TTC549 (cell line): ENCODE results near the gene FERMT3.
"Not testable (repeated sequence)": the region's sequence is repeated elsewhere in the genome, so short reads cannot be mapped to it uniquely, and the experiment has no call there.

Source experiments
- FAIRE-seq: peaks from 2 replicates; lab custom pipeline; 2012; peaks lifted over from hg19 to GRCh38; lab: Jason Lieb, UNC

Gene FERMT3

GRCh38 chr11:64235437-64236161 lies 29.1 kb downstream of the FERMT3 start:
- FAIRE-seq: no peak

GRCh38 chr11:64237484-64237951 lies 31.0 kb downstream of the FERMT3 start:
- FAIRE-seq: no peak

- no peak for FAIRE-seq
Observed at GRCh38 chr11:64238076-64238475, 31.6 kb downstream of the FERMT3 start.

GRCh38 chr11:64238999-64239398 lies 32.5 kb downstream of the FERMT3 start:
- FAIRE-seq: no peak

GRCh38 chr11:64239662-64240434 lies 33.3 kb downstream of the FERMT3 start:
- no peak for FAIRE-seq

GRCh38 chr11:64240435-64241240 lies 34.1 kb downstream of the FERMT3 start, which contains the start of gene FKBP2:
Gene FKBP2 (plus strand): TSS chr11:64241095. CDS start chr11:64242388, 1,293 bp downstream.
- FAIRE-seq: no peak

- peak; percentile 75 for FAIRE-seq
Observed at GRCh38 chr11:64241241-64241490, 34.6 kb downstream of the FERMT3 start.

- no peak for FAIRE-seq
Observed at GRCh38 chr11:64241491-64242374, 35.2 kb downstream of the FERMT3 start.

- FAIRE-seq: no peak
Observed at GRCh38 chr11:64243236-64243854, 36.8 kb downstream of the FERMT3 start.

- no peak for FAIRE-seq
Observed at GRCh38 chr11:64244107-64244506, 37.6 kb downstream of the FERMT3 start.

GRCh38 chr11:64244966-64245365 lies 38.4 kb downstream of the FERMT3 start:
- no peak for FAIRE-seq

- FAIRE-seq: no peak
Observed at GRCh38 chr11:64245401-64245796, 38.9 kb downstream of the FERMT3 start.

- FAIRE-seq: no peak
Observed at GRCh38 chr11:64245797-64246620, 39.5 kb downstream of the FERMT3 start.

- not testable (repeated sequence) for FAIRE-seq
Observed at GRCh38 chr11:64246621-64246870, 40.0 kb downstream of the FERMT3 start.

GRCh38 chr11:64246871-64247728 lies 40.6 kb downstream of the FERMT3 start, which contains the start of gene PPP1R14B:
Gene PPP1R14B (minus strand): TSS chr11:64246943. CDS start chr11:64246673, 270 bp downstream.
- no peak for FAIRE-seq

GRCh38 chr11:64247729-64248531 lies 41.4 kb downstream of the FERMT3 start:
- FAIRE-seq: no peak

GRCh38 chr11:64248578-64248977 lies 42.1 kb downstream of the FERMT3 start:
- FAIRE-seq: no peak

GRCh38 chr11:64249038-64249437 lies 42.5 kb downstream of the FERMT3 start:
- no peak for FAIRE-seq
